ENCODE data around the gene INPP5A.

GRCh38 chr10:132739225-132739613, 201.6 kb downstream of the INPP5A start:
- TF ChIP-seq POLR2AphosphoS5 (IDR thresholded peaks at IDR 0.05) (no peak), POLR2A (IDR thresholded peaks at IDR 0.05) (no peak), CTCF (IDR thresholded peaks at IDR 0.05 in 8 of 11, conservative IDR thresholded peaks at IDR 0.05 in 3 of 11) (no peak)
